Ovary (tissue), 3 donors: ENCODE data around the gene CACNA1C.

ENCODE experiments used
- CTCF ChIP-seq, 3 donors: fragments of 450-650 bp in 2 of 3; fragments of 200-600 bp in 1 of 3; IDR thresholded peaks; one replicate each; pipeline versions ENCODE4 v1.5.1 to v1.8.0; 2016 to 2022; ENCODE audit warnings: antibody characterized with exemption in 3 of 3, mild to moderate bottlenecking in 1 of 3
- EP300 ChIP-seq: sonication (generic); formaldehyde crosslinking; IDR thresholded peaks from one replicate; pipeline ENCODE4 v1.6.1; 2017; ENCODE audit warnings: antibody characterized with exemption
- POLR2A ChIP-seq: fragments of 450-650 bp; IDR thresholded peaks from one replicate; pipeline ENCODE4 v1.6.1; 2017; ENCODE audit warnings: antibody characterized with exemption, mild to moderate bottlenecking, moderate library complexity
- donor health status: DM: no; HTN: no; CAD: no.

- TF ChIP-seq CTCF (IDR thresholded peaks at IDR 0.05) (no peak), POLR2A (no peak), EP300 (no peak)
Observed at GRCh38 chr12:2318286-2318685, 265.5 kb downstream of the CACNA1C start.
